Pancreas (tissue), 10 donors: ENCODE data around the gene SRRM4. TPM values are rescaled to one million over a fixed set of nuclear protein-coding genes. Genes with fewer than 3 reads are reported as not detected.
A peak's percentile ranks its signal among the peaks of the same experiment; 100 is the strongest.

Experiments used
- ATAC-seq, 4 donors: fragments of 200-7000 bp; cut with Tn5 transposase; one replicate each; pipeline versions ENCODE4 v1.8.0 to v1.9.1; 2020; ENCODE audit warnings: mild to moderate bottlenecking in 4 of 4, moderate library complexity in 4 of 4
- DNase-seq, 6 donors: peaks; one replicate each; pipeline ENCODE4 v3.0.0-alpha.2; 2020
- FAIRE-seq: peaks from 2 replicates; lab custom pipeline; 2012; peaks lifted over from hg19 to GRCh38; lab: Jason Lieb, UNC
- H3K27ac ChIP-seq, 4 donors: fragments of 200-600 bp; sonication (generic); 1 replicate in 3 of 4; 2 replicates in 1 of 4; pipeline versions ENCODE4 v1.5.0 to v1.8.0; 2020
- H3K27me3 ChIP-seq, 4 donors: fragments of 200-600 bp; one replicate each; pipeline ENCODE4 v1.8.0; 2021
- H3K36me3 ChIP-seq, 3 donors: fragments of 200-600 bp; sonication (generic) in 1 of 3; one replicate each; pipeline versions ENCODE4 v1.5.0 to v1.8.0; 2020 to 2021
- H3K4me1 ChIP-seq, 3 donors: fragments of 200-600 bp; one replicate each; pipeline ENCODE4 v1.8.0; 2021
- H3K4me3 ChIP-seq, 4 donors: fragments of 200-600 bp; sonication (generic) in 2 of 4; one replicate each; pipeline versions ENCODE4 v1.5.0 to v1.8.0; 2020 to 2021
- H3K9me3 ChIP-seq, 4 donors: fragments of 200-600 bp; one replicate each; pipeline ENCODE4 v1.8.0; 2021
- CTCF ChIP-seq, 4 donors: fragments of 200-600 bp; sonication (generic) in 3 of 4; IDR thresholded peaks; one replicate each; pipeline versions ENCODE4 v1.5.0 to v1.8.0; 2021; ENCODE audit warnings: antibody characterized with exemption in 4 of 4
- WGBS, 2 donors: extraction: QIAGEN DNeasy Blood & Tissue Kit; methylation state at CpG; one replicate each; pipeline ENCODE4 v1.1.7; 2013; 5-methylcytosine and 5-hydroxymethylcytosine counted together
- intact Hi-C, 3 donors: fragments of 100-400 bp; cut with DNase I; formaldehyde crosslinking; loops; one replicate each; pipeline versions ENCODE4 v1.11.1 to v1.14.2; 2022
- polyA plus RNA-seq, 2 donors: library from polyadenylated mRNA; stranded (reverse); fragments of 200-250 nt; gene quantifications; one replicate each; pipeline ENCODE4 v1.2.3, GENCODE V29; 2013
- total RNA-seq, 6 donors: library from RNA; stranded (reverse); fragmentation: NEBNext Ultra II Directional in 4 of 6; extraction: Animal tissue kit (Norgen Biotek cat#: 25700) in 4 of 6; gene quantifications; one replicate each; pipeline versions ENCODE4 v1.2.1 to v1.2.4, GENCODE V29; 2021 to 2023
- donor health status: healthy with polysubstance abuse.
- donor health status: DM: no; HTN: no; CAD: no; lungs with moderate emphysema.
- donor health status: DM: no; HTN: no; CAD: no.
- donor health status: control.
- donor health status: control.
- donor health status: Bipolar disorder and iron deficiency.
- donor health status: DM: yes; HTN: yes; CAD: no.
- donor health status: DM: no; HTN: no; CAD: no.
- donor health status: DM: no; HTN: no; CAD: no.
- donor health status: DM: yes; HTN: yes; CAD: no.

SRRM4 gene
- total and polyA plus RNA-seq, 8 donors, result 0.02 TPM; not detected in 7

DNA sequence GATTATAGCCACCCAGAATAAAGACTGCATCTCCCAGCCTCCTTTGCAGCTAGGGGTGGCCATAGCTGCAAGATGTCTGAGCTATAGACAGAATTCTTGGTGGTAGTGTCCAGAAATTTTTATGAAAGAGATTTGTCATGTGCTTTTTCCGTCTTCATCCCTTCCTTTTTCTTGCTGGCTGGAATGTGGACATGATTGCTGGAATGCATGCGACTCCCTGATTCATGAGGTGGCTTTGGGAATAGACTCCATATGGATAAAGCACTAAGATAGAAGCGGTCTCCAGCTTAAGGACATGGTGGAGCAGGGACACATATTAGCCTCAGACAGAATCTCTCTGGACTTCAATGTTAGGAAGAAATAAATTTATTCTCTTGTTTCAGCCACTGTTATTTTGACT, 187.4 kb downstream of the SRRM4 start:
- FAIRE-seq, result no peak

DNA sequence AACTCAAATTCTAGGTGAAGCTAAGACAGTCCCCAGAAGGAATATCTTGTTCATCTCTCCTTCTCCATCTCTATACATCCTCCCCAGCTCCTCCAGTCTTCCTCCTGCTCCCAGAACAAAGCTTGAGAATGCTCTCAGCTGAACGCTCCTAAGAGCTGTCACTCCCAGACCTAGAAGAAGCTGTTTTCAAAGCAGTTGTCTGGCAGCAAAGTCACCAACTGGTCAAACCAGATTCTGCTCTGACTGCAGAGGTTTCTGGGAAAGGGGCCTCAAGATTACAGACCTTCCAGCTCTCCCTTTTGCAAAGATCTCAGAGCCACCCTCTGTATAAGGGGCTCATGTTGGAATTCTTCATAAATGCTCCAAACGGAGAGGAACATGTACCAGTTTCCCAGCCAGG, 187.8 kb downstream of the SRRM4 start:
- H3K9me3 ChIP-seq, result no peaks in the 10 kb centered on the region
- intact Hi-C loops, result no loop called here
- H3K4me3 ChIP-seq, result no peak overlapping the region
- no peak for DNase-seq
- TF ChIP-seq CTCF (IDR thresholded peaks at IDR 0.05), result no peak
- no peak for FAIRE-seq
- peak in 1 of 4 donors; percentile 62 for ATAC-seq
- WGBS, 2 donors, result 23 to 29% methylated on average over 2 of the region's 2 CpGs
- no peaks in the 10 kb centered on the region for H3K27me3 ChIP-seq
- no peaks in the 10 kb centered on the region for H3K36me3 ChIP-seq
- H3K27ac ChIP-seq, result no peak overlapping the region
- H3K4me1 ChIP-seq, result no peaks in the 10 kb centered on the region

More for the DNA sequence above, 187.4 kb downstream of the SRRM4 start:
- Histone ChIP-seq H3K27me3 (no peaks in the 10 kb centered on the region), H3K4me1 (no peaks in the 10 kb centered on the region), H3K36me3 (no peaks in the 10 kb centered on the region), H3K4me3 (no peak overlapping the region), H3K9me3 (no peaks in the 10 kb centered on the region), H3K27ac (no peak overlapping the region)
- DNase-seq (no peak), ATAC-seq (no peak)
- WGBS, 2 donors, result 69 to 74% methylated on average over 3 of the region's 3 CpGs
- intact Hi-C loops, result no loop called here
- TF ChIP-seq CTCF (IDR thresholded peaks at IDR 0.05), result no peak

DNA sequence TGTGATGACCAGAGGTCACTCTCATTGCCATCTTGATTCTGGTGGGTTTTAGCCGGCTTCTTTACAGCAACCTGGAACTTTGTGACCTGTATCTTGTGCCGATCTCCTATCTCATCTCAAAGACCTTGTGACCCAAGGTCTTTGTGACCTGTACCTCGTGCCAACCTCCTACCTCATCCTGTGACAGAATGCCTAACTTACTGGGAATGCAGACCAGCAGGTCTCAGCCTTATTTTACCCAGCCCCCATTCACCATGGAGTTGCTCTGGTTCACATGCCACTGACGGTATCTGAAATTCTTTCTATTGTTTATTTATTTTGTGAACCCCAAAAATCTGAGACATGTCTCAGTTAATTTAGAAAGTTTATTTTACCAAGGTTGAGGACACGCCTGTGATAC, 189.9 kb downstream of the SRRM4 start:
- no peaks in the 10 kb centered on the region for H3K4me1 ChIP-seq
- H3K9me3 ChIP-seq, result no peaks in the 10 kb centered on the region
- no peaks in the 10 kb centered on the region for H3K36me3 ChIP-seq
- FAIRE-seq (no peak), DNase-seq (no peak), ATAC-seq (no peak)
- no peak for TF ChIP-seq CTCF (IDR thresholded peaks at IDR 0.05)
- H3K27me3 ChIP-seq, result no peaks in the 10 kb centered on the region
- intact Hi-C loops, result no loop called here
- no peak overlapping the region for H3K27ac ChIP-seq
- WGBS, 2 donors, result 43 to 48% methylated on average over 5 of the region's 5 CpGs
- no peak overlapping the region for H3K4me3 ChIP-seq

DNA sequence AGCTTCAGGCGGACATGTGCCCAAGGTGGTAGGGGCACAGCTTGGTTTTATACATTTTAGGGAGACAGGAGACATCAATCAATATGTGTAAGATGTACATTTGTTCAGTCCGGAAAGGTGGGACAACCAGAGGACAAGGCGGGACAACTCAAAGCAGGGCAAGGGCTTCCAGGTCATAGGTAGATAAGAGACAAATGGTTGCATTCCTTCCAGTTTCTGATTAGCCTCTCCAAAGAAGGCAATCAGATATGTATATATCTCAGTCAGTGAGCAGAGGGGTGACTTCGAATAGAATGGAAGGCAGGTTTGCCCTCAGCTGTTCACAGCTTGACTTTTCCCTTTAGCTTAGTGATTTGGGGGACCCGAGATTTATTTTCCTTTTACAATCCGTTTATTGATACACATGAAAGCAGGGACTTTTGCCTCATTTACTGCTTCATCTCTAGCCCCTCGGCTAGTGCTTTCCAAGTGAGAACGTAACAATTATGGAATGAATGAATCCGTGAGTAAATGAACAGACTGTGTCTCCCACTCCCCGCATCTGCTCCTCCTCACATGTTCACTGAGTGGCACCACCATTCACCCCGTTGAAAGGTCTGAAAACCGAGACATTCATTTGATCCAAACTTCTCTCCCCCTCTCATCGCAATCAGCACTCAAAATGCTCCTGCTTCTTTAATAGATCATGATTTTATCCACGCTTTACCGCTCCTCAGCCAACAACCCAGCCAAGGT, 190.5 kb downstream of the SRRM4 start:
- TF ChIP-seq CTCF (IDR thresholded peaks at IDR 0.05), result no peak
- Histone ChIP-seq H3K27me3 (no peaks in the 10 kb centered on the region), H3K4me1 (no peaks in the 10 kb centered on the region), H3K27ac (no peak overlapping the region), H3K9me3 (no peaks in the 10 kb centered on the region), H3K4me3 (no peak overlapping the region), H3K36me3 (no peaks in the 10 kb centered on the region)
- FAIRE-seq, result no peak
- WGBS, 2 donors, result 53 to 61% methylated on average over 15 of the region's 15 CpGs
- DNase-seq, result no peak
- intact Hi-C loops, result no loop called here
- ATAC-seq, result no peak

DNA sequence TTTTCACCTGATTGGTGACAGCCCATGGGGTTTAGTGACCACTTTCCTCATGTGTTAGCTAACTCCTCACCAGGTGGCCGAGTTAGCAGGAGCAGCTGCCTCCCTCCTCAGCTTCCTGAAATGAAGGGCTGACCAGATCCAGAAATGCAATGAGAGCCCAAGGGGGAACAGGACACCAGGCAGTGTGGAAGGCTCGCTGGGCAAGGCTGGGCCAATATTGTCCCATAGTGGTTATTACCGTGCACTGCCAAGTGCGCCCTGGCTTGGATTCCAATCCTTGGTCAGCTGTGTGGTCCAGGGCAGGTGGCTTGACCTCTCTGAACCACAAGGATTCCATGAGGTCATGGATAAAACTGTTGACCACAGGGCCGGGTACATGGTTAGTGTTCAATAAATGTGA, 193.7 kb downstream of the SRRM4 start:
- 55 to 78% methylated on average over 5 of the region's 5 CpGs for WGBS, 2 donors
- no peak for FAIRE-seq
- ATAC-seq, result no peak
- intact Hi-C loops, result no loop called here
- Histone ChIP-seq H3K27me3 (peaks cover 0 to 2% (median 0%) of the 10 kb centered on the region in 4 donors), H3K27ac (no peak overlapping the region), H3K36me3 (no peaks in the 10 kb centered on the region), H3K9me3 (no peaks in the 10 kb centered on the region), H3K4me3 (no peak overlapping the region), H3K4me1 (peaks cover 0 to 5% (median 0%) of the 10 kb centered on the region in 3 donors)
- no peak for DNase-seq
- no peak for TF ChIP-seq CTCF (IDR thresholded peaks at IDR 0.05)
